PC-3 (cell line): Measurements from ENCODE around the gene GMEB2.

Source experiments
- EZH2 ChIP-seq: fragments of 300-600 bp; sonication (generic); IDR thresholded peaks from one replicate; pipeline ENCODE4 v1.6.1; 2017; ENCODE audit warnings: antibody characterized with exemption, mild to moderate bottlenecking, low read length; ENCODE audit not compliant: unreplicated experiment
- TF ChIP-seq, protein P1 (sequence below): fragments of 300-600 bp; sonication (generic); conservative IDR thresholded peaks from 2 replicates; pipeline ENCODE4 v1.5.1; 2017; ENCODE audit warnings: antibody characterized with exemption, low read depth, mild to moderate bottlenecking, low read length

DNA sequence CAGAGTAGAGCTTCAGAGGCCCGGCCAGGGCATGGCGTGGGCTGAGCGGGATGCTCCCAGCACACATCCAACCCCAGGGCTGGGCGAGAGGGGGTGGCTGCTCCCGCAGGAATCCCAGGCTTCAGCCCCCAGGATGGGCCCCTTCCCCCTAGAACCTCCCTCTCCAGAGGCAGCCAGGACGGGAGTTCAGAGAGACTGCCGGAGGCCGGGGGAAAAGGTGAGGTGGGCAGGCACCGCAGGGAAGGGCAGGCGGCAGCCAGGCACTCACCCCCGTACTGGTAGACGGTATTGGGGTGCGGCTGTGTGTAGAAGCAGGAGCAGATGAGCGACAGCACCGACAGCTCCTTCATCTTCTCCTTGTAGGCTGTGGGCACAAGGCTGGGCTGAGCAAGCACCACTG is 17.0 kb upstream of the GMEB2 start:
- no peak for TF ChIP-seq EZH2
- TF ChIP-seq, protein P1, sequence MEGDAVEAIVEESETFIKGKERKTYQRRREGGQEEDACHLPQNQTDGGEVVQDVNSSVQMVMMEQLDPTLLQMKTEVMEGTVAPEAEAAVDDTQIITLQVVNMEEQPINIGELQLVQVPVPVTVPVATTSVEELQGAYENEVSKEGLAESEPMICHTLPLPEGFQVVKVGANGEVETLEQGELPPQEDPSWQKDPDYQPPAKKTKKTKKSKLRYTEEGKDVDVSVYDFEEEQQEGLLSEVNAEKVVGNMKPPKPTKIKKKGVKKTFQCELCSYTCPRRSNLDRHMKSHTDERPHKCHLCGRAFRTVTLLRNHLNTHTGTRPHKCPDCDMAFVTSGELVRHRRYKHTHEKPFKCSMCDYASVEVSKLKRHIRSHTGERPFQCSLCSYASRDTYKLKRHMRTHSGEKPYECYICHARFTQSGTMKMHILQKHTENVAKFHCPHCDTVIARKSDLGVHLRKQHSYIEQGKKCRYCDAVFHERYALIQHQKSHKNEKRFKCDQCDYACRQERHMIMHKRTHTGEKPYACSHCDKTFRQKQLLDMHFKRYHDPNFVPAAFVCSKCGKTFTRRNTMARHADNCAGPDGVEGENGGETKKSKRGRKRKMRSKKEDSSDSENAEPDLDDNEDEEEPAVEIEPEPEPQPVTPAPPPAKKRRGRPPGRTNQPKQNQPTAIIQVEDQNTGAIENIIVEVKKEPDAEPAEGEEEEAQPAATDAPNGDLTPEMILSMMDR, result no peak
